Heart left ventricle (tissue), 13 donors: ENCODE results near the gene TTC24.

Experiments used
- CTCF ChIP-seq, 12 donors: fragments of 200-600 bp; sonication (generic) in 4 of 12; IDR thresholded peaks; one replicate each; pipeline versions ENCODE4 v1.5.0 to v1.8.0; 2018 to 2022; ENCODE audit warnings: antibody characterized with exemption in 12 of 12, mild to moderate bottlenecking in 5 of 12
- POLR2A ChIP-seq, 2 donors: fragments of 450-650 bp; IDR thresholded peaks; one replicate each; pipeline ENCODE4 v1.6.1; 2017; ENCODE audit warnings: antibody characterized with exemption in 2 of 2, mild to moderate bottlenecking in 2 of 2, moderate library complexity in 2 of 2
- donor health status: ischemic (EF 13 %, LVEDD 7.1; RV severe dilation, severe dysfunction).
- donor health status: DM: no; HTN: yes; CAD: no.
- donor health status: DM: no; HTN: no; CAD: no.
- donor health status: ischemic (EF 25% LVEDD 6.9; RV normal size, moderate dysfunction).
- donor health status: ischemic (EF 25% LVEDD 5.7; RV mildly dilated, moderate dysfunction).
- donor health status: ischemic (EF 35%, LVEDD 5.7; RV mildly dilated, moderate dysfunction).
- donor health status: nonischemic (EF 11% LVEDD 7.7; RV severe dilation, severe dysfunction).
- donor health status: DM: yes; HTN: yes; CAD: no.
- donor health status: PGD.
- donor health status: ischemic (EF 29% LVEDD 5.4; RV normal size, mild dysfunction).
- donor health status: nonischemic (EF 23%, LVEDD 6.1; RV moderate dilation, normal function).

GRCh38 chr1:156572663-156573018 is 6.9 kb upstream of the TTC24 start:
- TF ChIP-seq CTCF (IDR thresholded peaks at IDR 0.05): no peak
- TF ChIP-seq POLR2A (IDR thresholded peaks at IDR 0.05): no peak
